HS-5 (cell line): ENCODE data around the gene ERGIC1.
A peak's percentile ranks its signal among the peaks of the same experiment; 100 is the strongest.
"Not testable (repeated sequence)": the region's sequence is repeated elsewhere in the genome, so short reads cannot be mapped to it uniquely, and the experiment has no call there.

ENCODE experiments used
- DNase-seq: peaks from one replicate; pipeline ENCODE4 v3.0.0-alpha.2; 2012; ENCODE audit warnings: low read depth

The ERGIC1 gene

DNA sequence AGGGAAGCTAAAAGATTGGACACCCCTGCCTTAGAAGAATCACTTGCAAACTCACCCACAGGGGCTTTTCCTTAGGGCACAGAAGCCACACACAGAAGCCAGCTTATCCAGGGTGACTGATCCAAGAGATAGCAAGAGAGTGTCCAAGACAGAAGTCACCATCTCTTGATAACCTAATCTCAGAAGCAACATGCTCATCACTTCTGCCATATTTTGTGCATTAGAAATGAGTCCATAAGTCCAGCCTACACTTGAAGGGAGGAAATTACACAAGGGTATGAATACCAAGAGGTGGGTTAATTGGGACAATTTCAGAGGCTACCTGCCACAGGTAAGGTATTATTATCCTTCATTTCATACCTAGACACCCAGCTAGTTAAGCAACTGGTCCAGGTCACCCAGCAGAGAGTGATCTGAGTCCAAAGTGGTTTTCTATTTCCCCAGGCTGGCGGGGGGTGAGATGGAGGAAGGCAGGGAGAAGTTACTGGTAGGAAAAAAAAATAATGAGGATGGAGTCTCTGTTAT lies 3.7 kb upstream of the ERGIC1 start:
- DNase-seq, result no peak

DNA sequence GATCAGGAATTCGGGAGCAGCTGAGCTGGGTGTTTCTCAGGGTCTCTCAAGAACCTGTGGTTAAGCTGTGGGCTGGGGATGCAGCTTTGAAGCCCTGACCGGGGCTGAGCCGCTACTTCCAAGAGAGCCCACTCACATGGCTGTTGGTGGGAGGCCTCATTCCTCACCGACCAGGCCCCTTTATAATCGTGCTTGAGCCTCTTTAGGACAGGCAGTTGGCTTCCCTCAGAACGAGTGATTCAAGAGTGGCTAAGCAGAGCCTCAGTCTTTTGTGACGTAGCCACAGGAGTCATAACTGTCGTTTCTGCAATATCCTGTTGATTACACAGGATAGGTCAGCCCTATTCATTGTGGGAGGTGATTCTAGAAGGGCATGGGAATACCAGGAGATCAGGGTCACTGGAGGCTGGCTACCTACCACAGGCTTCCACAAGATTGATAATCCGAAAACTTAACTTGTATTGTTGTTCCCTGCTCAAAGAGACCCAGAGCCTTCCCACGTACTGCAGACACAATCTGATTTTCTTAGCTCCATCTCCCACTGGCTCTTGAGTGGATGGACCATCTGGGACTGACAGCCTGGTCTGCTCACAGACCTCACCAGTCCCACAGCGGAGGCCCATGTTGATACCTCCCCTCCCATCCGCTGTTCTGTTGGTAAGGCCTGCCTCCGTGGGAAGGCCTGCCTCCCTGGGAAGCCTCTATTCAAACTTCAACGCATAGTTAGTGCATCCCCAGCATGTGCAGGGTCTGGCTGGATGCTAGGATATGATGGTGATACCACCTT lies 3.0 kb upstream of the ERGIC1 start:
- peak; percentile 67 for DNase-seq

GRCh38 chr5:172832383-172833315 lies 1.4 kb upstream of the ERGIC1 start:
- DNase-seq, result no peak

DNA sequence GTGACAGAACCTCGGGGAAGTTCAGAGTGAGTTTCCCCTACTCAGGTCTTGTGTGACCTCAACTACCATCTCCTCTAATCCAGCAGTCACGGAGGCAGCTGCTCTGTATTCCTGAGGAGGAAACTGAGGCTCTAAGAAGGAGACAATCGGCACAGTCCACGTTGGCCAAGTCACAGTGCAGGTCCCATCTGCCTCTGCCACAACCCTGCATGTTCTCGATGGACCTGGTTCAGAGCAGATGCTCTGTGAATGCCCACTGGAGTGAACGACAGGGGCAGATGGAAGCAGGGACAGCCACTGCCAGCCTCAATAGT lies 722 bp upstream of the ERGIC1 start:
- DNase-seq, result no peak

GRCh38 chr5:172834415-172835289 lies 601 bp downstream of the ERGIC1 start:
- DNase-seq, result no peak

DNA sequence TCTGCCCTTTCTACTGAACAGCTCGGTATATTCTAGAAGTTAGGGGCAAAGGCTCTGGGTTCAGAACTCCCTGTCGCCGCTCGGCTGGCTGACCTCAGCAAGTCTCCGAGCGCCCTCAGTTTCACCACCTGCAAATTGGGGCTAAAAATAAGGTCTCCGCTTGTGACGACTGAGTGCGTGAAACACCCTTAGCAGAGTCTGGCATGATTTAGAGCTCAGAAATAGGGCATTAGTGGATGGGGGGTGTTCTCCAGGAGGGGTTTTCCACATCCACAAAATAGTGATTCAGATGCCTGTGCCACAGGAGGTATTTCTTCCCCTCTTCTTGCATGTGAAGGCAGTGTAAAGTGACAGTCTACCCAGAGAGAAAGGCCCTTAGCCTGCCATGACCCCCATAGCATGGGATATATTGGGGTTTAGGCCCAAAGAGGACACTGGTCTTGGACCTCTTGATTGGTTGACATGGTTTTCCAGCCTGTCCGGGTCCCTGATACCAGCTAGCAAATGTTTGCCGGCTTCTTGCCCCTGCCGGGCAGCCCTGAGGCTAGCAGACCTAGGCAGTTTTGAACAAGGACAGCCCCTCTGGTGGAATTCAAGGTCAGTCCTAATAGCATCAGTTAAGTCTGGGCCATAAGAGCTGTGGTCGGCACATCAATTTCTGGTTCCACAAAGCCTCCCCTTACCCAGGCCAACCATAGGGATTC lies 1.4 kb downstream of the ERGIC1 start:
- no peak for DNase-seq

DNA sequence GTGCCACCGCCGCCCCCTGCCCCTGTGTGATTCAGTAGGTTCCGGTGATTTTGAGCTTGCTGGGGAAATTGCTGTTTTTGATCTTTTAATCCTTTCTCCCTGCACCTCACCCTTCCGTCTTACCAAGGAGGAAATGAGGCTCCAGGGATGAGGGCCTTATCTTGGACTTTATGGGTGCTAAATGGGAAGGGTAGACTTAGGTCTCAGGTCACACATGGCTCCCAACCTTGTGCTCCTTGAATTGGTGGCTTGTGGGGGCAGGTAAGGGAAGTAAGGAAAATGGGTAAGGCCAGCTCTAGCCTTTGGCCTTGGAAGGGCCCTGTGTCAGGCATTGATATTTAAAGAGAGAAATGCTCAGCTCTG lies 1.9 kb downstream of the ERGIC1 start:
- no peak for DNase-seq

DNA sequence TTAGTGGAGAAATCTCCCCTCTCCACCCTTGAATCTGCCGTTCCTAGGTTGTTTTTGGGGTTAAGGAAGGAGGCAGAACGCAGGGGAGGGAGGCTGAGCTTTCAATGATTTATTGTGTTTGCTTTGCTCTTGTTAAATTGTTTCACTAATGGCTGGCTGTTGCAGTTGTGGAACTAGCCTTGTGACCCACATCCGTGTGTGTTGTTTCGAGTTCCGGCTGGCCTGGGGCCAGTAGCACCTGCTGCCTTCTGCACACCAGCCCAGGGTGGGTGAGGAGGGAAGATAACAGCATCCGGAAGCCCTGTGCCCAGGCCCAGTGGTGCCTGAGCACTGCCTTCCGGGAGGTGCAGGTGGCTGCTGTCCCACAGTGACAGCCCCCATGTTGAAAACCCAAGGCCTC lies 3.6 kb downstream of the ERGIC1 start:
- DNase-seq, result no peak

- DNase-seq, result no peak
Measured at GRCh38 chr5:172838151-172838875, 4.3 kb downstream of the ERGIC1 start.

- DNase-seq, result no peak
Measured at GRCh38 chr5:172839669-172840431, 5.8 kb downstream of the ERGIC1 start.

DNA sequence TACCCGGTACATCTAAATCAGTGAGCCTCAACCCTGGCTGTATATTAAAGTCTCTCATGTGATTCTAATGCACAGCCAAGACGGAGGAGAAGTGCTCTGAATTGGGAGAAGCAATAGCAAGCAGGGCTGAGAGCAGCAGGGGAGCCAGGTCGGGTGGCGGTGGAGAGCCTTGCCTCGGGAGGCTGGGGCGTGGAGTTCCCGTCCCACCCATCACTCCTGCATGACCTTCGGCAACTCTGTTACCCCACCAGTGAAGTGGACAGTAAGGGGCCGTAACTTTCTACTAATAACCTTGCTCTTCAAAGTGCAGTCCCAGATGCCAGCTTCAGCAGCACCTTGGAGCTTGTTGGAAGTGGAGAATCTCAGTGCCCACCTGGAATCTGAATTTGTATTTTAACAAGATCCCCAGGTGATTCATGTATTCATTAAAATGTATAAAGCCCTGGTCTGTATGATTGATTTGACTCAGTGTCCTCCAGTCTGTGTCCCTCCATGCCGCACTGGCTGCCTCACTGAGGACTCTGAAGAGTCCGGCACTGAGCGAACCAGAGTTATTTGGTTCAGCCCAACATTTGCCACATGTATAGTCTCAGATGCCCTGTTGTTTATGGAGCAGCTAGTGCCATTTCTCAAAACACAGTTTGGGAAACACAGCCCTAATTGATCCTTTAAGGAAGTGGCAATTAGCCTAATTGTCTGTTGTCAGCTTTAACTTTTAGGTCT lies 6.5 kb downstream of the ERGIC1 start:
- DNase-seq, result no peak

DNA sequence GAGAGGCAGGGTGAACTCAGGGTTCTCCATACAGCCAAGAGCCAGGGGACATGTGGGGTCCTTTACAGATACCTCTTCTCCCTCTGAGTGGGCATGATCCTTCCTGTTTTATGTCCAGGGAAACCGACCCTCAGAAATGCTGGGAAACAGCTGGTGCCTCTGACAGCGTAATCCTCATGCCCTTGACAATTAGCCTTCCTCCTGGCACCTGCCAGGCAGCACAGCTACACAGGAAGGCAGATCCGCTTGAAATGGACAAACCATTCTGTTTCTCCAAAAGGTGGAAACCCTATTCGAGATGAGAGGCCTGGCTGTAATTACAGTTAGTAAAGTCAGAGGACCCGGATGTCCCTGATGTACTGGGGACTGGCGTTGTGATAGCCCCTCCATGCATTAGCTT lies 7.2 kb downstream of the ERGIC1 start:
- DNase-seq, result no peak

DNA sequence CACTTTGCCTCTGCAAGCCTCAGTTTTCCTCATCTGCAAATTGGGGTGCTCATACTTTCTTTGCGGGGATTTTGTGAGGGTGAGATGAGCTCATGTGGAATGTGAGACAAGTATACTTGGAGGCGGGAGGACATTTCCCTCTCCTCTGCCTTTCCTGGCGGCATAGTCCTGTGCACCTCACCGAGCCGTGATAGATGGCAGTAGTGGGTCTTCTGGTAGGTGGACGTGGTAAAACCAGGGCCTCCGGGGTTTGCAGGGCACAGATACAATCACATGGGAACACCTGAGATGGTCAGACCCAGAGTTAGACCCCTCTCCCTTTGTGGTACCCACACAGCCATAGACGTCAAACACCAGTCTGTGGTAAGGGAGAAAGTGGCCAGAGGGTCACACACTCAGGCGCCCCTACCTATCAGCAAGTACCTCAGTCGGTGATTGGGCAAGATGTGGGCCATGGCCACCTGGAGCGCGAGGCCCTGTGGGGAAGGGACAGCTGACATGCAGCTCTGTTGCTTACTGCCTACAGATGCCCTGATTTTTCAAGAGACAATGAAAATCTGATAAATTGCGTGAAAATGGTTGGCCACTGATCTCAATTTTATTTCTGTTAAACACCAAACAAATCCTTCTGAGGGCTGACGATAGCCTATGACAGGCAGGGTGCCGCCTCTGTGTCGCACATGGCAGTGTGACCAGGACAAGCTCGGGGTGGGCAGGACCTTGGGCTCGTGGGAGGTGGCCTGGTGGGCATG lies 9.9 kb downstream of the ERGIC1 start:
- no peak for DNase-seq

GRCh38 chr5:172844577-172844838 lies 10.5 kb downstream of the ERGIC1 start:
- no peak for DNase-seq

- no peak for DNase-seq
Measured at GRCh38 chr5:172845154-172845553, 11.1 kb downstream of the ERGIC1 start.

DNA sequence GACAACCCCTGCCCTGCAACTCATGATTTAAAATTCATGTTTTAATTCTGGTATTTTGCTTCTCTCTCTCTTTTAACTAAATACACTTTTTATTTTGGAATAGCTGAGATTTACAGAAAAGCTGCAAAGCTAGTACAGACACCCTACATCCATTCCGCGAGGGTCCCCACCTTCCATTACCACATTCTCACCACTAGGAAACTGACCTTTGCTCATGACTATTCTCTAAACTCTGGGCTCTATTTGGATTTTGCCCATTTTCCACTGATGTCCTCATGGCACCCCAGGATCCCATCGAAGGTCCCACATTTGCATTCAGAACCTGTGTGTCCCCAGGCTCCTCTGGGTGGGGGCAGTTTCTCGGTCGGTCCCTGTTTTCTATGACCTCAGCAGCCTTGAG lies 11.5 kb downstream of the ERGIC1 start:
- no peak for DNase-seq

DNA sequence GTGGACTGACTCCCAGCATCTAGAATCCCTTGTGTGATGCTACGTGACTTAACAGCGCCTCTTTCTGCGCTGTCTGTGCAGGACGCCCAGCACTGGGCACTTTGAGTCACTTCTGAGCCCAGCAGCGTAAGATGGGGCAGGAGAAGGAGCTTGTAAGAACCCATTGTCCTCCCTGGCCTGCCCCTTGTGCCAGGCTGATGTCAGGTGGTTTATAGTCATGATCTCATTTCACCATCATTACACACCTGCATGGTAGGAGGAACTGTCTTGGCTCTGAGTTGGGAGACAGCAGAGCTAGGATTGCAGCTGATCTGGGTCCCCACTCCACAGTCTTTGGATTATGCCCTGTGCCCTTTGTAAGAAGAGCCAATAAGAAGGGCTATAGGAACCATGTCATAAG lies 12.2 kb downstream of the ERGIC1 start:
- DNase-seq, result no peak

DNA sequence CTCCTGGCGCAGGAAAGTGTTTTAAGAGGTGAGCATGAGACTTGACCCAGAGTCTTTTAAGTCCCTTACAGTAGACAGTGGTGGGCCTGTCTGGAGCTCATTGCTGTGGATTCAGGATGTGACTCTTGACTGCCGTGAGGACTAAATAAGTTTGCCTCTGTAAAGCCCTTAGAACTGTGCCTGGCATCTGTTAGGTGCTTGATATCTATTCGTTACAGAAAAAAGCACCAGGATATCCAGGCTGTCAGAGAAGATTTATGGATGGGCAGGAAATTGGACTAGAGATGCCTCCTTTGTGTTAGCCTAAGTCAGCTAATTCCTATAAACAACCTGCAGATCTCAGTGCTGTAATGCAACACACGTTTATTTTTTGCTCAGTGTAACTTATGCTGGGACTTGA lies 12.6 kb downstream of the ERGIC1 start:
- DNase-seq, result no peak

- not testable (repeated sequence) for DNase-seq
Measured at GRCh38 chr5:172847584-172847983, 13.5 kb downstream of the ERGIC1 start.
